Measurements from ENCODE around the gene MOB1A. TPM values are rescaled to one million over a fixed set of nuclear protein-coding genes. Genes with fewer than 3 reads are reported as not detected.

The MOB1A gene
- total and polyA plus RNA-seq, 2 of the 8 experiments (the other 6 are each of a cell fraction or from before 2014, with no cell fraction given), result 21.6 to 91.7 TPM

GRCh38 chr2:74204436-74204835, 25.8 kb upstream of the MOB1A start:
- Histone ChIP-seq H3K4me1 (replicated peaks in 1 of 4; ENCODE audit: control insufficient read depth in 3 of 4, insufficient read depth in 4 of 4, low read length in 3 of 4) (peaks cover 2 to 22% (median 16%) of the 10 kb centered on the region in 4 experiments), H3K9ac (replicated peaks in 1 of 4; ENCODE audit: extremely low read depth in 1 of 4, low read depth in 3 of 4, low read length in 3 of 4) (no peak overlapping the region), H3K79me2 (ENCODE audit: control insufficient read depth in 1 of 2, insufficient read depth in 2 of 2, low read length in 2 of 2) (peaks cover 59 to 92% of the 10 kb centered on the region in 2 experiments), H4K91ac (replicated peaks; ENCODE audit: insufficient read length, low read length) (no peak overlapping the region), H4K8ac (ENCODE audit: extremely low read depth, insufficient read depth, low read length) (no peak overlapping the region), H3K23me2 (ENCODE audit: low read depth, low read length) (peaks cover 6% of the 10 kb centered on the region), H3K36me3 (ENCODE audit: control insufficient read depth in 2 of 4, insufficient read depth in 4 of 4, low read length in 3 of 4) (peaks cover 5 to 83% (median 21%) of the 10 kb centered on the region in 4 experiments), H4K5ac (ENCODE audit: insufficient read length, low read depth, low read length) (no peak overlapping the region), H4K20me1 (replicated peaks in 1 of 2; ENCODE audit: control insufficient read depth in 1 of 2, insufficient read depth in 2 of 2, low read length in 2 of 2) (peaks cover 39 to 45% of the 10 kb centered on the region in 2 experiments), H3K27me3 (replicated peaks in 1 of 4; ENCODE audit: control insufficient read depth in 3 of 4, extremely low read depth in 1 of 4, insufficient read depth in 3 of 4, low read length in 3 of 4) (no peaks in the 10 kb centered on the region), H3K4me3 (ENCODE audit: extremely low read depth in 1 of 4, insufficient read depth in 2 of 4, low read depth in 3 of 4, low read length in 4 of 4) (peak overlapping the region in 1 of 4 experiments; percentile 27; a peak in 1 of 8 replicates), H2AFZ (ENCODE audit: low read length) (no peak overlapping the region), H2BK20ac (ENCODE audit: low read length) (no peak overlapping the region), H2BK12ac (ENCODE audit: low read depth, low read length) (no peak overlapping the region), H3K27ac (ENCODE audit: low read depth, low read length) (no peak overlapping the region), H3K23ac (ENCODE audit: insufficient read length) (no peak overlapping the region), H3K14ac (ENCODE audit: insufficient read length) (no peak overlapping the region), H3K4me2 (ENCODE audit: insufficient read depth in 1 of 2, low read depth in 2 of 2, low read length in 2 of 2) (peak overlapping the region; percentile 41 to 100; a peak in 3 of 4 replicates), H2BK15ac (ENCODE audit: low read length) (no peak overlapping the region), H3K4ac (replicated peaks; ENCODE audit: insufficient read length, low read depth, low read length) (no peak overlapping the region), H3K9me3 (ENCODE audit: insufficient read depth in 2 of 2, low read depth in 1 of 2, low read length in 1 of 2) (no peaks in the 10 kb centered on the region), H3K79me1 (ENCODE audit: low read depth, low read length) (peaks cover 16% of the 10 kb centered on the region), H3K18ac (ENCODE audit: extremely low read depth, low read length) (no peak overlapping the region), H2BK5ac (ENCODE audit: low read depth, low read length) (peak overlapping the region; percentile 89), H3K56ac (replicated peaks; ENCODE audit: insufficient read length, low read depth, low read length) (no peak overlapping the region), H2BK120ac (replicated peaks; ENCODE audit: low read depth, low read length) (no peak overlapping the region), H2AK5ac (ENCODE audit: low read depth, low read length) (no peak overlapping the region)
- CTCF ChIA-PET (ENCODE audit: partially characterized antibody), result interaction anchor here (0.6 to 3.1 kb wide), 9 partner anchors 23 to 470 kb away, joined by 3 to 14 read pairs (median 4); partner anchors contain the start of genes BOLA3 and MOB1A
- DNase-seq (ENCODE audit: low read depth in 1 of 2, low spot score in 2 of 2) (no peak), FAIRE-seq (no peak)
- 92% methylated on average over 3 of the region's 3 CpGs; no CpG with 5 or more reads in 1 of the 2 experiments for WGBS, 2 experiments (ENCODE audit: extremely low coverage in 1 of 2, insufficient coverage in 1 of 2, insufficient read length in 1 of 2, insufficient replicate concordance in 2 of 2, low coverage in 1 of 2, low lambda C conversion rate in 2 of 2, missing lambda C conversion rate in 1 of 2)
- POLR2A ChIA-PET (ENCODE audit: partially characterized antibody), result interaction anchor here (0.8 to 72.1 kb wide), 5 partner anchors 5 to 66 kb away, joined by 3 to 2699 read pairs (median 15); partner anchors contain the start of genes BOLA3, MOB1A and MTHFD2
- no peak for TF ChIP-seq NRF1 (IDR thresholded peaks at IDR 0.05; ENCODE audit: low read depth, low read length)
- TF ChIP-seq POLR2AphosphoS5 (IDR thresholded peaks at IDR 0.05; ENCODE audit: low read depth, low read length), result 0 out of 2 replicates have a peak, but pooled peaks have one; percentile 18
- TF ChIP-seq RBBP5 (IDR thresholded peaks at IDR 0.05; ENCODE audit: borderline replicate concordance, low read depth, low read length), result no peak
- no peak for TF ChIP-seq SIRT6 (IDR thresholded peaks at IDR 0.05; ENCODE audit: low read length)
- TF ChIP-seq POLR2A (IDR thresholded peaks at IDR 0.05; ENCODE audit: control extremely low read depth in 1 of 2, low read depth in 2 of 2, low read length in 2 of 2), result peak; percentile 1 to 27; a peak in 2 of 3 replicates
- TF ChIP-seq USF2 (IDR thresholded peaks at IDR 0.05; ENCODE audit: low read length), result no peak
- no peak for TF ChIP-seq SP2 (IDR thresholded peaks at IDR 0.05; ENCODE audit: low read length)
- no peak for TF ChIP-seq EGR1 (IDR thresholded peaks at IDR 0.05; ENCODE audit: borderline replicate concordance, low read depth, low read length)
- no peak for TF ChIP-seq TAF1 (IDR thresholded peaks at IDR 0.05; ENCODE audit: low read depth, low read length)

All from H1 (cell line).